HG02678 (cell line): ENCODE measurements around the gene SH3RF1.

Experiments
- ATAC-seq: cut with Tn5 transposase; IDR thresholded peaks from one replicate; pipeline ENCODE4 v1.9.1; 2021; ENCODE audit warnings: mild to moderate bottlenecking, moderate library complexity; ENCODE audit not compliant: unreplicated experiment

The SH3RF1 gene

DNA sequence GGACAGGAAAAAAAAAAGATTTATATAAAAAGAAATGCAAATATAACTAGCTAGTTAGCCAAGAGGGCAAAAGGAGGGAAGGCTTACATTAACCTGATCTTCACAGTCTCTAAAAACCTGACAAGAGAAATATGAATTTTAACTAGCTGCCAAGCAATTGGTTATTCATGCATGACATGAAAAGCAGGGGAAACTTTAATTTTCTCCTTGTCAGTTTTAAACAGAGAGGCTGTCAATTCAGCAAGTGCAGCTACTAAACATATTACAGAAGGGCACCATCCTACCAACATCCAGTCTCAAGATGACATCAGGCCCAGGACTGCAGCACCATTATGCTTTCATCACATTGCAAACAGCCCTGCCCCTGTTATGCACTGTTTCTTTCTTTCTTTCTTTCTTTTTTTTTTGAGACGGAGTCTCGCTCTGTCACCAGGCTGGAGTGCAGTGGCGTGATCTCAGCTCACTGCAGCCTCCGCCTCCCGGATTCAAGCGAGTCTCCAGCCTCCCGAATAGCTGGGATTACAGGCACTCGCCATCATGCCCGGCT, 221.8 kb downstream of the SH3RF1 start:
- ATAC-seq, result no peak

DNA sequence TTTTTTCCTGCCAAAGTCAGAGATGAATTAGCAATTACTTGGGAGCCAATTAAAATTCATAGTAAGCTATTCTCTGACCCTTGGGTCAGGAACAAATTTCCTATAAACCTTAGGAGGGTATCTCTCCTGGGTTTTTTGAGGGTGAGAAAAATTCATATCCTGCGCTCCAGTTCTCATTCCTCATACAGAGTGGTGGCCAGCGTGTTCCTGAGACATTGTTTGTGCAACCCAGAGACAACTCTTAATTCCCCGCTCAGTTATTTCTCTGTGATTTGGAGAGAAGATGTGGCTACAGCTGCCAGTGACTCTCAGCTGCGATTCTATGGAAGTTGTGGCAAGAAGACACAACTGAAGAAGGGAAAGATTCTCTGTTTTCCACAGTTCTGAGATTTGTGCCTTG, 222.8 kb downstream of the SH3RF1 start:
- ATAC-seq, result no peak

DNA sequence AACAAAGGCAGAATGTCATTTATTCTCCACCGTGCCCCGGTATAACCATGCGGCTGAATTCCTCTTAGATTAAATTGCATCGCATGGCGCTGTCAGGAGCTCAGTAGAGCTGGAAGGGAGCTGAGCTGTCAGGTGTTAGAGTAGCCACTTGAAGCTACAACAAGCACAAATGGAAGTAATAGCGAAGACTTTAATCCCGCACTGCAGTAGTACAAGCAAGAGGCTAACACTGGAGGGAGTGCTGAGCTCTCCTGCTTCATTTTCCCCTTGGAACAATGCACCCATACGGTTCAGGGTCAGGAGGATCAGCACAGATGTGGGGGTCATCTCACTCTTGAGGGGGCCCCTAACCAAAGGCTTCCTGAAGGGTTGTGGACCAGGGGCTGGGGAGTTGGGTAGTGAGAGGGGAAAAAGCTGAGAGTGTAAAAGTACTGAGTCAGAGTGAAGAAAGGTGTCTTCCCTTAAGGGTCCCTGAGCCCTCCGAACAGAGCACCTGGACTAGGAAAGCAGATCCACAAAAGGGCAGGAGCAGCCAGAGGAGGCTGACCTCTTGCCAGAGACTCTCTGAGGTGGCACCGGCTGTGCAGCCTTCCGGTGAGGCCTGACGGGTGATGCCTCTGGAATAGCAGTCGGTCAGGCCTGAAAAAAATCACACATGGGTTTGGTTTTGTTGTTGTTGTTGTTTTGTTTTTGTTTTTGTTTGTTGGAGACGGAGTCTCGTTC, 224.7 kb downstream of the SH3RF1 start:
- no peak for ATAC-seq

DNA sequence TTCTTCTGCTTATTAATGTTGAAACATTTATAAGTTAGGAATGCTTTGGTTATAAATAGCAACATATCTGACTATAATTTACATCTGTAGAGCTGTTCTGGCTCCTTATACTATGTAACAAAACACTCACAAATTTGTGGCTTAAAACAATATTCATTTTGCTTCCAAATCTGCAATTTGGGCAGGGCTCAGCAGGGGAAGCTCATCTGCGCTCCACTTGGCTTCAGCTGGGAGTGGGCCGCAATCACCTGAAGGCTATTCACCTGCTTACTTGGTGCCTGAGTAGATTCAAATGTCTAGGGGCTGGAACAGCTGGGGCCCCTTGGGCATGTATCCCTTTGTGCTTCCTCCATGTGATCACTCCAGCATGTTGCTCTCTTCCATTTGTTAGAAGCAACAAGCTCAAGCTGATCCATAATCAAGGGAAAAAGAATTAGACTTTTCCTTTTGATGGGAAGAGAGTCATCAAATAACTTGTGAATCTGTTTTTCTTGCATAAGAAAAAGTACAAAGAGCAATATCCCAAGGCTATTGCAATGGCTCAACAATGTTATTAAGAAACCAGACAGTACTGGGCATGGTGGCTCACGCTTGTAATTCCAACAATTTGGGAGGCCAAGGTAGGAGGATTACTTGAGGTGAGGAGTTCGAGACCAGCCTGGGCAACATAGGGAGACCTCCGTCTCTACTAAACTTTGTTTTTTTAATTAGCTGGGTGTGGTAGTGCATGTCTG, 225.9 kb downstream of the SH3RF1 start:
- ATAC-seq, result no peak
